Measurements from ENCODE around the gene PRDM4.

DNA sequence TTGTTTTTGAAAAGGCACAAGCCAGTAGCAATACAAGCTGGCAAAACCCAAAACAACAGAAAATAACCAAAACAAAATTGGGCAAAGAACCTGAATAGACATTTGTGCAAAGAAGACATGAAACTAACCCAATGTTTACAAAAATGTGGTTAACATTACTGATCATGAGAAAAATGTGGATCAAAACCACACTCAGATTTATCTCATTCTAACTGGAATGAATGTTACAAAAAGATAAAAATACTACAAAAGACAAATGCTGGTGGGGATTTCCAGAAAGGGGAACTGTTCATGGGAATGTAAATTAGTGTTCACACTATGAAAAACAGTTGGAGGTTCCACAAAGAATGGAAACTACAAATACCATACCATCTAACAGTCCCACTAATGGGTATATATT lies 40.2 kb upstream of the PRDM4 start:
- TF ChIP-seq, protein P1, sequence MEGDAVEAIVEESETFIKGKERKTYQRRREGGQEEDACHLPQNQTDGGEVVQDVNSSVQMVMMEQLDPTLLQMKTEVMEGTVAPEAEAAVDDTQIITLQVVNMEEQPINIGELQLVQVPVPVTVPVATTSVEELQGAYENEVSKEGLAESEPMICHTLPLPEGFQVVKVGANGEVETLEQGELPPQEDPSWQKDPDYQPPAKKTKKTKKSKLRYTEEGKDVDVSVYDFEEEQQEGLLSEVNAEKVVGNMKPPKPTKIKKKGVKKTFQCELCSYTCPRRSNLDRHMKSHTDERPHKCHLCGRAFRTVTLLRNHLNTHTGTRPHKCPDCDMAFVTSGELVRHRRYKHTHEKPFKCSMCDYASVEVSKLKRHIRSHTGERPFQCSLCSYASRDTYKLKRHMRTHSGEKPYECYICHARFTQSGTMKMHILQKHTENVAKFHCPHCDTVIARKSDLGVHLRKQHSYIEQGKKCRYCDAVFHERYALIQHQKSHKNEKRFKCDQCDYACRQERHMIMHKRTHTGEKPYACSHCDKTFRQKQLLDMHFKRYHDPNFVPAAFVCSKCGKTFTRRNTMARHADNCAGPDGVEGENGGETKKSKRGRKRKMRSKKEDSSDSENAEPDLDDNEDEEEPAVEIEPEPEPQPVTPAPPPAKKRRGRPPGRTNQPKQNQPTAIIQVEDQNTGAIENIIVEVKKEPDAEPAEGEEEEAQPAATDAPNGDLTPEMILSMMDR (IDR thresholded peaks at IDR 0.05 in 2 of 3, conservative IDR thresholded peaks at IDR 0.05 in 1 of 3; ENCODE audit: borderline replicate concordance in 1 of 3, insufficient read depth in 1 of 3, low read depth in 2 of 3, low read length in 2 of 3): no peak
- no peak for TF ChIP-seq POLR2A (IDR thresholded peaks at IDR 0.05; ENCODE audit: borderline replicate concordance, extremely low read depth, insufficient read depth, insufficient read length)
- no peak for TF ChIP-seq EZH2 (IDR thresholded peaks at IDR 0.05)
